Fibroblast of gingiva (primary cell): ENCODE results near the gene ATP1A2.
"Not testable (repeated sequence)": the region's sequence is repeated elsewhere in the genome, so short reads cannot be mapped to it uniquely, and the experiment has no call there.

Experiments used
- DNase-seq: peaks from one replicate; pipeline ENCODE4 v3.0.0-alpha.2; 2011; ENCODE audit warnings: low read depth

The ATP1A2 gene

DNA sequence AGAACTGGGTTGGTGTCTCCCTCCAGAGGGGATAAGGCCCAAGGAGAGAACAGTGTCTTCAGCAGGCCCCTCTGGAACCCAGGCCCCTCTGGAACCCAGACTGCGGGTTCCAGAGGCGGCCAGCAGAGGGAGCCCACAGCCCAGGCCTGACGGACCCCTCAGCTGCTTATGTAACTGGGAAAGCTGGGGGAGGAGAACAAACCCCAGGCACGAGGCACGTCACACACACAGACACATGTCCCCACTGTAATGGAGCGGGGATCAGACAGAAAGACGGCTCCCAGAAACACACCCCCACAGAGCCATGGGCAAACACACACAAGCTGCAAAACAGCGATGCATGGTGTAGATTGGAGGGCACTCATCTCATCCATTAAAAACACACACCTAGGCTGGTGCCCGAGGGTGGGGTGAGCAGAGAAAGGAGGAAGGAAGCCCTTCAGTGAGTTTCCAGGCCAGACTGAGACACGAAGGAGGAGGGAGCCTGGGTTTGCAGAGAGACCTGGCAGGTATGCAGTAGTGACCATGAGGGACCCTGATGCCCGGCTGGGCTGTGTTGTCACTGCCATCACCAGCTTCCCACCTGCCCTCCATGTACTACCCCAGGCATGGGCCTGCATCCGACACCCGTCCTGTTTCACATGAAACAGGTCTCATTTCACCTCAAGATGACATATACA, 14.4 kb upstream of the ATP1A2 start:
- peak; percentile 42 for DNase-seq

DNA sequence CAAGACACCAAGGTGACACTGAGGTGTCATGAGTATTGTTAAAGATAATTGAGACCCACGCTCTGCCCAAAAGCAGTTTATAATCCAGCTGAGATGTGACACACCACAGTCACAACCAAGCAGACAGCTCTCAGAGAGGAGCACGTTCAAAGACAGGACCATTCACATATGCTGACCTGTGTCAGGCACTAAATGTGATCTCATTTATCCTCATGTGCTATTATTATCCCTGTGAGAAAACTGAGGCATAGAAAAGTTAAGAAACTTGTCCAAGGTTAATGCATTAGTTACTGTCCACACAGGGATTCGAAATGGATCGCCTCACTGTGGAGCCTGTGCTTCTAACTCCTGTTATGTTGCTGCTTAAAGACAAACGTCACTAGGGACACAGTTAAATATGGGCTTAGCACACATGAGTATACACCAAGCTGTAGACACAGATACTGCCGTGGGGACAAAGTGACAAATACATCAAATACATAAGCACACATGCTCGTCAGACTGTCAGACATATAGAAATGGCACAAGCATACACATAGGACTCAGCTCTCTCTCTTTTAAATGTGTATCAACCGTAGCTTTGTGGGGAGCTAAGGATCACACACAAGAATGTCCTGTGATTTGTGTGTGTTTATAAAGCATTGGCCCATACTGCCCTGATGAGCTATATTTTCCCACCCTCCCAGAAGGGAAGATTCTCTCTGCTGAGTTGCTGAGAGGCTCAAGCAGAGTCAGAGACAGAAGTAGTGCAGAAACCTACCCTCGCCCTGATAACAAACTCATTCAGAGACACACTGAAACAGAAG, 13.6 kb upstream of the ATP1A2 start:
- DNase-seq = no peak

- no peak for DNase-seq
Observed at GRCh38 chr1:160103658-160104408, 11.7 kb upstream of the ATP1A2 start.

DNA sequence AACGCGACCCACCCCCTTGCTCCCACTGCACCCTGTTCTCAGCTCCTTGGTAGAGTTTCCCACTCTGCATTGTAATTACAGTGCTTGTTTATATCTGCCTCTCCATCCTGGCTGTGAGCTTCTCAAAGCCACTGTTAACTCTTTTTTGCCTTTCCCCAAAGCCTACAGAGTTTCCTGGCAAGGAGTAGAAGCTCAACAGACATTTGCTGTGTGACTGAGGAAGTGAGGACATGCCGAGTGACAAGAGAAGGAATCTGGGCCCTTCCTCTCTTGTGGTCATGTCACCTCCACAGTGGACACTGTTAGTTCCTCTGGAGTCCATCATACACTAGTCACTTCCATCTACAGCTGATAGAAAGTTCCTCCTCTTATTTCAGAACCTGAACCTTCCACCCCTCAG, 11.1 kb upstream of the ATP1A2 start:
- no peak for DNase-seq

- DNase-seq = no peak
Observed at GRCh38 chr1:160105155-160105554, 10.4 kb upstream of the ATP1A2 start.

DNA sequence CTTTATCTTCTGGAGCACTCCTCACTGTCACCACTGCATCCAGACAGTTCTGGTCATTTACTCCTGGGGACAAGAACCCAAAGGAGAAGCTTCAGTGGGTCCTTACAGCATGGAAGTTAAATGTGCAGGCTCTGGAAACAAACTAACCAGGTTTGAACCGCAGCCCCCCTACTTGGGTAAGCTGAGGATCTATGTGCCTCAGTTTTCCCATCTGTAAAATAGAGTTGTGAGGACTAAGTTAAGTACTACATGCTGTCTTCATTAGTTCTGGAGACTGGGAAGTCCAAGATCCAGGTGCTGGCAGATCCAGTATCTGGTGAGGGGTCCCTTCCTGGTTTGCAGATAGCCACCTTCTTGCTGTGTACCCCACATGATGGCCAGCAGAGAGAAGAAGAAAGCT, 8.0 kb upstream of the ATP1A2 start:
- DNase-seq = no peak

- DNase-seq = peak; percentile 45
Observed at GRCh38 chr1:160108888-160109662, 6.5 kb upstream of the ATP1A2 start.

- no peak for DNase-seq
Observed at GRCh38 chr1:160109686-160110085, 5.9 kb upstream of the ATP1A2 start.

GRCh38 chr1:160111462-160111861, 4.1 kb upstream of the ATP1A2 start:
- DNase-seq = not testable (repeated sequence)

- no peak for DNase-seq
Observed at GRCh38 chr1:160112357-160112756, 3.2 kb upstream of the ATP1A2 start.

GRCh38 chr1:160113407-160113806, 2.2 kb upstream of the ATP1A2 start:
- DNase-seq = no peak

- DNase-seq = no peak
Observed at GRCh38 chr1:160114085-160114484, 1.5 kb upstream of the ATP1A2 start.

GRCh38 chr1:160116283-160117147, 956 bp downstream of the ATP1A2 start:
- peak; percentile 40 for DNase-seq

GRCh38 chr1:160117300-160117699, 1.7 kb downstream of the ATP1A2 start:
- DNase-seq = no peak

DNA sequence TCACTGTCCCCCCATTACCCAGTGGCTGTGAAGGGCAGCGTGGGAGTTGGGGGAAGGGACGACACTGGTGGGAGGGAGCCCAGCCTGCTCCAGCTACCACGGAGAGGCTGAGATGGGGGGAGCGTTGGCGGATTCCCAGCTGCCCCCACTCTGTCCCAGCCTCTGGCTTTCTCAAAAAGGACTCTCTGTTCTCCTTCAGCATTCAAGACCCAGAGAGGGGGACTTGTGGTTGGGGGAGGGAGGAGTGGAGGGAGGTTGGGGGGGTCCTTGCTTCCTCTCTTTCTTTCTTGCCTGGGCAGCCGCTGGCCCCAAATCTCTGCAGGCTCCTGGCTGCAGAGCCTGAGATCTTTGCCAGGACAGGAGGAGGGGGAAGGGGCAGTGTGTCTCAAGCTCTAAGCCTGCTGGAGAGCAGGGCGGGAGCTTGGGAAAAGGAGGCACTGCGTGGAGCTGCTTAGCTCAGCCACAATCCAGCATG, 2.2 kb downstream of the ATP1A2 start:
- peak; percentile 23 for DNase-seq

DNA sequence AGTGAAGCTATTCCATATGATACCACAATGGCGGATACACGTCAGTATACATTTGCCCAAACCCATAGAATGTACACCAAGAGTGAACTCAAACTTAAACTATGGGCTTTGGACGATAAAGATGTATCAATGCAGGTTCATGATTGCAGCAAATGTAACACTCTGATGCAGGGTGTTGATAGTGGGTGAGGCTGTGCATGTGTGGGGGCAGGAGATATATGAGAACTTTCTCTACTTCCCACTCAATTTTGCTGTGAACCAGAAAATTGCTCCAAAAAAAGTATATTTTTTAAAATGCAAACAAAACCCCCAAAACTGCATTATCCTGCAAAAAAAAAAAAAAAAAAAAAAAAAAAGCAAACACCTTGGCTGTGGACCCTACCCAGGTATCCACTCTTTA, 3.4 kb downstream of the ATP1A2 start:
- DNase-seq = no peak

DNA sequence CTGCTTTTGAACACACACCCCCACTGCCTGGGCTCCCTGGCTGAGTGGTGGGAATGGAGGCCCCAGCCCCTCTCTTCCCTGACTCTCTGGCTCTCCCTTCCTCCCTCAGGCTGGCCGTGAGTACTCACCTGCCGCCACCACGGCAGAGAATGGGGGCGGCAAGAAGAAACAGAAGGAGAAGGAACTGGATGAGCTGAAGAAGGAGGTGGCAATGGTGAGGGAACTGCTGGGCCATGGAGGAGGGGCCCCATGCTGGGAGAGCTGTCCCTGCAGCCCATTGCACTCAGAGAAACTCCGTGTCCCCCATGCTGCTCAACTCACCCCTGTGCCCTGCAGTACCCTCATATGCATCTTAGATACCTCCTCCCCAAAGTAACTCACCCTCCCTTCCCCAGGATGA, 5.2 kb downstream of the ATP1A2 start:
- DNase-seq = no peak

- no peak for DNase-seq
Observed at GRCh38 chr1:160121388-160121787, 5.8 kb downstream of the ATP1A2 start.

DNA sequence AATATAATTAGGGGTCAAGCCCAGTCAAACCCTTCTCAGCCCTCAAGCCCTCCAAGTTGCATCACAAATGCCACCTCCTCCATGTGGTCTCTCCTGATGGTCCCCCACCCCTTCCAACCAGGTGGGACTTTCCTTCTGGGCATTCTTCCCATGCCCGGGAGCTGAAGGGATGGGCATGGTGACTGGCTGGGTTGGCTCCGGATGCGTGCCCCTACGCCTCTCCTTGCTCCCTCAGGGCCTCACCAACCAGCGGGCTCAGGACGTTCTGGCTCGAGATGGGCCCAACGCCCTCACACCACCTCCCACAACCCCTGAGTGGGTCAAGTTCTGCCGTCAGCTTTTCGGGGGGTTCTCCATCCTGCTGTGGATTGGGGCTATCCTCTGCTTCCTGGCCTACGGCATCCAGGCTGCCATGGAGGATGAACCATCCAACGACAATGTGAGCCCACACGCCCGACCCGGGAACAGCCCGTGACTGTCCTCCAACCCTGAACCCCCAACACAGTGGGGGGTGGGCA, 7.5 kb downstream of the ATP1A2 start:
- DNase-seq = no peak

DNA sequence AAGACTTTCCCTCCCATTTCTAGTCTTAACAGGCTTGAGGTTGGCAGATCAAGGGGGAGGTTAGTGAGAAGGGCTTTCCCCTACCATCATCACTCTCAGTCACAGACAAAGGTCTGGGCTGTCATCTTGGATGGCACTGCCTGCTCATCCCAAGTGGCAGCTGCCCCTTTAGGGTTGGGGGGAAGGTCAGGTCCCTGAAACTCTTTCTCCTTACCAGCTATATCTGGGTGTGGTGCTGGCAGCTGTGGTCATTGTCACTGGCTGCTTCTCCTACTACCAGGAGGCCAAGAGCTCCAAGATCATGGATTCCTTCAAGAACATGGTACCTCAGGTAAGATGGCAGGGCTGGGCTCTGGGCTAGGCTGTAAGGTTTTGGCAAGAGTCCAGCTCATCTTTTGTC, 8.2 kb downstream of the ATP1A2 start:
- no peak for DNase-seq
